AG04450 (cell line): ENCODE measurements around the gene TMEM109. TPM values are rescaled to one million over a fixed set of nuclear protein-coding genes. Genes with fewer than 3 reads are reported as not detected.

ENCODE experiments used
- CTCF ChIA-PET: fragments of 300-600, 350-600 bp; formaldehyde crosslinking; extraction: SDS; loops from one replicate; lab custom pipeline; 2022; ENCODE audit warnings: antibody characterized with exemption, inconsistent platforms; lab: Charles Lee
- POLR2A ChIA-PET: fragments of 350-600 bp; formaldehyde crosslinking; extraction: SDS; loops from one replicate; lab custom pipeline; 2021; ENCODE audit warnings: antibody characterized with exemption, inconsistent platforms; lab: Yijun Ruan, JAX
- DNase-seq: peaks from one replicate; pipeline ENCODE4 v3.0.0-alpha.2; 2011; ENCODE audit warnings: low read depth, low spot score
- H3K27ac ChIP-seq: one replicate; pipeline ENCODE4 v1.5.1; 2012; ENCODE audit warnings: low read depth, low read length, control low read depth
- H3K27me3 ChIP-seq: one replicate; pipeline ENCODE4 v1.6.0; 2012; ENCODE audit warnings: low read length; ENCODE audit not compliant: control insufficient read depth, insufficient read depth
- H3K4me3 ChIP-seq: 2 replicates; pipeline ENCODE4 v1.5.1; 2011; ENCODE audit warnings: mild to moderate bottlenecking, low read depth, low read length, control low read depth
- H3K9me3 ChIP-seq: 2 replicates; pipeline ENCODE4 v1.5.1; 2012; ENCODE audit warnings: low read length; ENCODE audit not compliant: control insufficient read depth, insufficient read depth
- polyA plus RNA-seq: library from polyadenylated mRNA; depleted of rRNA; stranded (reverse); fragments of >200 nt; gene quantifications from 2 replicates; pipeline ENCODE4 v1.2.3, GENCODE V29; 2011; rRNA removed
- TF ChIP-seq, protein P1 (sequence below): IDR thresholded peaks from 2 replicates; pipeline ENCODE4 v1.5.1; 2011; ENCODE audit warnings: low read depth, low read length, control low read depth, inconsistent platforms

The TMEM109 gene
- polyA plus RNA-seq, 1 experiment = 36.2 TPM

- H3K9me3 ChIP-seq = no peaks in the 10 kb centered on the region
- peaks cover 23% of the 10 kb centered on the region for H3K27me3 ChIP-seq
- CTCF ChIA-PET = interaction anchor here (1.0 kb wide), 1 partner anchor 19 kb away, joined by 3 read pairs; no protein-coding TSS in a partner anchor
- no peak overlapping the region for H3K4me3 ChIP-seq
- TF ChIP-seq, protein P1, sequence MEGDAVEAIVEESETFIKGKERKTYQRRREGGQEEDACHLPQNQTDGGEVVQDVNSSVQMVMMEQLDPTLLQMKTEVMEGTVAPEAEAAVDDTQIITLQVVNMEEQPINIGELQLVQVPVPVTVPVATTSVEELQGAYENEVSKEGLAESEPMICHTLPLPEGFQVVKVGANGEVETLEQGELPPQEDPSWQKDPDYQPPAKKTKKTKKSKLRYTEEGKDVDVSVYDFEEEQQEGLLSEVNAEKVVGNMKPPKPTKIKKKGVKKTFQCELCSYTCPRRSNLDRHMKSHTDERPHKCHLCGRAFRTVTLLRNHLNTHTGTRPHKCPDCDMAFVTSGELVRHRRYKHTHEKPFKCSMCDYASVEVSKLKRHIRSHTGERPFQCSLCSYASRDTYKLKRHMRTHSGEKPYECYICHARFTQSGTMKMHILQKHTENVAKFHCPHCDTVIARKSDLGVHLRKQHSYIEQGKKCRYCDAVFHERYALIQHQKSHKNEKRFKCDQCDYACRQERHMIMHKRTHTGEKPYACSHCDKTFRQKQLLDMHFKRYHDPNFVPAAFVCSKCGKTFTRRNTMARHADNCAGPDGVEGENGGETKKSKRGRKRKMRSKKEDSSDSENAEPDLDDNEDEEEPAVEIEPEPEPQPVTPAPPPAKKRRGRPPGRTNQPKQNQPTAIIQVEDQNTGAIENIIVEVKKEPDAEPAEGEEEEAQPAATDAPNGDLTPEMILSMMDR = no peak
- no peak overlapping the region for H3K27ac ChIP-seq
- POLR2A ChIA-PET = no interaction called here
- no peak for DNase-seq
Measured at GRCh38 chr11:60972182-60973030, 58.4 kb downstream of the TMEM109 start.

Other genes starting within 250 kb of the TMEM109 start
- not detected in 2 replicates for gene MS4A8, start 214.5 kb upstream of the TMEM109 start, polyA plus RNA-seq
- gene MS4A18, start 189.4 kb upstream of the TMEM109 start, polyA plus RNA-seq = not detected in 2 replicates
- not detected in 2 replicates for gene MS4A15, start 157.3 kb upstream of the TMEM109 start, polyA plus RNA-seq
- gene MS4A10, start 128.8 kb upstream of the TMEM109 start, polyA plus RNA-seq = not detected in 2 replicates
- gene CCDC86, start 72.0 kb upstream of the TMEM109 start, polyA plus RNA-seq = 15.2 and 17.9 TPM in 2 replicates
- 0.84 and 0.92 TPM in 2 replicates for gene PTGDR2, start 58.2 kb upstream of the TMEM109 start, polyA plus RNA-seq
- 0.48 and 0.65 TPM in 2 replicates for gene ZP1, start 46.6 kb upstream of the TMEM109 start, polyA plus RNA-seq
- gene PRPF19, start 7.6 kb upstream of the TMEM109 start, polyA plus RNA-seq = 25.1 and 33.6 TPM in 2 replicates
- 25.9 and 36.0 TPM in 2 replicates for gene TMEM132A, start 10.3 kb downstream of the TMEM109 start, polyA plus RNA-seq
- gene SLC15A3, start 38.0 kb downstream of the TMEM109 start, polyA plus RNA-seq = 4.8 and 9.1 TPM in 2 replicates
- not detected in 2 replicates for gene CD6, start 57.5 kb downstream of the TMEM109 start, polyA plus RNA-seq
- not detected in 2 replicates for gene CD5, start 188.3 kb downstream of the TMEM109 start, polyA plus RNA-seq
- gene VPS37C, start 247.3 kb downstream of the TMEM109 start, polyA plus RNA-seq = 9.1 and 10.9 TPM in 2 replicates